DMS153 treated with DMSO at 0.1 percent for 48 hours (cell line): ENCODE measurements around the gene ACAD8.

Source experiments
- DNase-seq: peaks from one replicate; lab custom pipeline; 2025; ENCODE audit not compliant: unreplicated experiment; lab: John Stamatoyannopoulos, UW

Gene ACAD8

DNA sequence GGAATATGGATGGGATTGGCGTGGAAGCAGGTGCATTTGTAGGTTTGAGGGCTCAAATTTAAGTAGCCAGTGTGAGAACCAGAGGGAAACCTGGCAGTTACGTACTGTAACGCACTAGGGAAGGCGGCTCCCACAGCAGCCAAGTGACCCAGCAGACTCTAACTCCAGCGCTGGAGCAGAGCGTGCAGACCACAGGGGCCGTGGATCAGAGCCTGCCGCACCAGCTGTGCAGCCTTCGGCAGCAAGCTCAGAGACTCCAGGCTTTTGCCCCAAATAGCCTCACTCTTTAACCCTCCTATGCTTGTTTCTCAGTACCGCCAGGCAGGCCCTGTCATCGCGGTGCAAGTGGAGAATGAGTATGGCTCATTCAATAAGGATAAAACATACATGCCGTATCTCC is 35.1 kb downstream of the ACAD8 start:
- no peak for DNase-seq

GRCh38 chr11:134289167-134289566 is 35.8 kb downstream of the ACAD8 start:
- DNase-seq = no peak

DNA sequence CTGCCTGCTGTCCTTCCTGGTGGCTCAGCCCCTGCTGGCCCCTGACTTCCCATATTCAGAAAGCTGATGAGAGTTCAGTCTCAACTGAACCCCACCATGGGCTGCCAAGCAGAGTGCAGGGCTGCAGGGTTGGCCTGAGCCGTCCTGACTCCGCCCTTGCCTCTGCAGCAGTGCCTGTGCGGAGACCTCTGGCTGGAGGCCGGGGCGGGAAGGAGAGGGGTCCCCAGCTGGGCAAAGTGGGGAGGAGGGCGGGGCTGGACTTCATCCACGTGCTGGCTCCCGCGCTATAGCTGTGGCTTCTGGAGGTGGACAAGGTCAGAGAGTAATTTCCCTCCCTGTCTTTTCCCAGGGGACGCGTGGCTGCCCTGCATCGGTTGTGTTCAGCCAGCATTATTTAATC is 36.4 kb downstream of the ACAD8 start:
- DNase-seq = no peak

DNA sequence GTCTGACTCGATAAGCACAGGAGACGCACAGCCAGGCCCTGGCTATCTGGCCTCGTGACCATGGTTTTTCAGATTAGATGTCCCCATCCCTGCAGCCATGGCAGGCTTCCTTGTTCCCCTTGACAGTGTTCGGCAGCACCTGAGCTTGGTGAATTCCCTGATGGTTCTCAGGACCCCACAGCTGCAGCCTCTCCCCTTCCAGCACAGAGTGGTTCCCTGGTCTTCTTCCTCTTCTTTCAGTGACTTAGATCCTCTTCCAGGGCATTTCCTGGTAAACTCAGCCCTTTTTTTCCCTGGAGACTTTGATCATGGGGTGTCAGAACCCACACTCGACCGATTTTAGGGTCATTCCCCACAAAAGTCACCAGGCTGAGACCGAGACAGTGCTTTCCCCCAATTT is 37.3 kb downstream of the ACAD8 start:
- DNase-seq = no peak

DNA sequence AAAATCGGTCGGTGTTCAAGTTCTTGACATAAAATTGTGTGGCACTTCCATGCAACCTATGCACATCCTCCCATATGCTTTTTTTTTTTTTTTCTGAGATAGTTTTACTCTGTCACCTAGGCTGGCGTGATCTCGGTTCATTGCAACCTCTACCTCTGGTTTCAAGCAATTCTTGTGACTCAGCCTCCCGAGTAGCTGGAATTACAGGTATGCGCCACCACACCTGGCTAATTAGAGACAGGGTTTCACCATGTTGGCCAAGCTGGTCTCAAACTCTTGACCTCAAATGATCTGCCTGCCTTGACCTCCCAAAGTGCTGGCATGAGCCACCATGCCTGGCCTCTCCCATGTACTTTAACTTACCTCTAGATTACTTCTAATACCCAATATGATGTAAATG is 37.8 kb downstream of the ACAD8 start:
- DNase-seq = no peak

DNA sequence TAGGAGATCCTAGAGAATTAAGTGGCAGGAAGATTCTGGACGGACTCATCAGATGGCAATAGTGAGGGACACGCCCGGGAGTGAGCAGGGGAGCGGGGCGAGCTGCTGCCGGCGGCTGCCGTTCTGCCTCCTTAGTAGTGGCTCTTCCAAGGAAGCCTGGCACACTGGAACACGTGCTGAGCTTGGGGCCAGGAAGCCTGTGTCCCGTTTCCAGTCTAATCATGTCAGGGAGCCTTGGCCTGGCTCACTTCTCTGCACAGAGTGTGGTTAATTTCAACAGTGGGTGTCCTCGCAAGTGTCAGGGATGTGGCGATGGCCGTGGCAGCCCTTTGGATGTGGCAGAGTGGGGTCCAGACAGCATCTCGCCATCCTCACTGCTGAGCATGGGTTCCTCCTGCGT is 39.3 kb downstream of the ACAD8 start:
- DNase-seq = no peak

DNA sequence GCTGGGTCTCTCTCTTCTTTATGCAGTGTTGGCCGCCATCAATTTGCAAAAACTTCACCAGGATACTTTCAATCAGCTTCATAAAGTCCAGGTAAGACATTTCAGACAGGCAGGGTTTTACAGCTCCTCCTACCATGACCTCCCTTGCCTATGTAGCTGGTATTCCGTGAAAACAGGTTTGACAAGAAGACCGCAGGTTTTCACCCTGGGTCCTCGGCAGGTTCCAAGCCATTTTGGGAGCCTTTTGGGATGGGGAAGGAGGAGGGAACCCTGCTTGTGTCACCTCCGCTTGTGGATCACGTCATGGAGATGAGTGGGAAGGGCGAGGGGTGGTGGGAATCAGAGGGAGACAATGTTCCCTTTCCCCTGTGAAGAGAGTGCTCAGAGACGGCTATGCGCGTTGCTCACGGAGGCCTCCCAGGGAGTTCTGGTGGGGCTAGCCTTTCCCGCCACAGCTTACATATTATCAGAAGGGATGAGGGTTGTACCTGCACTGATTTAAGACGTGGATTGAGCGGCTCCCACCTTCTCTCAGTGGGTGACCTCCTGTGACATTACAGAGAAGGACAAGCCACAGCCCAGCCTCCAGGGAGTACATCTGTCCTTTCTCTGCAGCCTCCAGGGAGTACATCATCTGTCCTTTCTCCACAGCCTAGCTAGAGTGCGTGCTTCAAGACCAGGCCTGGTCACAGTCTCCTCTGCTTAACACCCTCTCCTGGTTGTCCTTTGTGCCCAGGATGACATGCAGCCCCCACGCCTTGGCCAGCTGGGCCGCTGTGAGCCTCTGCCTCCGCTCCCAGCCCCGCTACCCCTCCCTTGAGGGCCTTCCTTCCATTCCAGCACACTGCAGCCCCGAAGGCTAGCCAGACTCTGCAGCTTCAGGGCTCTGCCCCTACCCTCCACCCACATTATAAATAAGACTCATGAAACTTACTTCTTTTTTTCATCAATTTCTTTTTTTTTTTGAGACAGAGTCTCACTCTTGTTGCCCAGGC is 40.0 kb downstream of the ACAD8 start:
- no peak for DNase-seq

DNA sequence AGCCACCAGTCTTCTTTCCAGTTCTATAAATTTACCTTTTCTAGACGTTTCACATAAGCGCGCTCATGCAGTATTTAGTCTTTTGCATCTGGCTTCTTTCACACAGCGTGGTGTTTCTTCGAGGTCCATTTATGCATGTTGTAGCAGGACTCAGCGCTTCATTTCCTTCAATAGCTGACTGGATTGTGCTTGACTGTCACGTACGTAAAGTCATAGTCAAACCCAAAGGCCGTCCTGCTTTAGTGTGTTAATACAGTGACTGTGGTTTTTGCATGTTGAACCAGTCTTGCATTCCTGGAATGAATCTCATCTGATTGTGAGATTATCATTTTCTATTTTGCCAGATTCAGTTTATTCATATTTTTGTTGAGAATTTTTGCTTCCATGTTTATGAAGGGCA is 41.3 kb downstream of the ACAD8 start:
- no peak for DNase-seq

GRCh38 chr11:134312223-134312622 is 58.9 kb downstream of the ACAD8 start:
- no peak for DNase-seq

DNA sequence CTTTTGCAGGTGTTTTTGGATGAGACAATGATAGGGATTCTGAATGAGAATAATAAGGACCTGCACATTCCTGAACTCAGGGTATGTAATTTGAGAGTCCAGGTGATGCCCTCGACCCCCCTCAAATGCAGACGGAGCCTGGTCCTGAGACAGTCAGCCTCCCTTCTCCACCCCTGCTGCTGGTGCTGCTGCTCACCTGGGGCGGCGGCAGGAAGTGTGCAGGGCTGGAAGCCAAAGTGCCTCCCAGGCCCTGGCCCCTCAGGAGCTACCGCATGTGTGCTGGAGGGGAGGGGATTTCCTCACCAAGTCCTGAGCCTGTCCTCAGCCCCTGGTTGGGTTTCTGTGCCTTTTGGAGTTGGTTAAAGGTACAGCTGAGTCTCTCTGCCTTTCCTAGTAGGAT is 59.4 kb downstream of the ACAD8 start:
- DNase-seq = no peak

DNA sequence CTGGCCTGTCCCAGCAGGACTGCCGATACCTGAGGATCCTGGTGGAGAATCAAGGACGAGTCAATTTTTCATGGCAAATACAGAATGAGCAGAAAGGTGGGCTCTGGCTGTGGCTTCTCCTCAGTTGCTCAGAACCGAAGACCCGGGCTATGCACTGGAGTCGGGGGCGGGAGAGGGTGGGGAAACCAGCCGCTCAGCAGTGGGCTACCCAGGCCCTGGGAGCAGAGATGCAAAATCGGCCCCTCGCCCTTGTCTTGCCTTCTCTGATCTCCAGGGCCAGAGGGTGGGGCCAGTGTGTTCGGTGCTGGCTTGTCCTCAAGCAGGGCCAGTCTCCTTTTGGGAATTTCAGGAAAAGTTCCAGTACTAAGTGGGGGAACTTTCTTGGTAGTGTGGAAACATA is 60.0 kb downstream of the ACAD8 start:
- no peak for DNase-seq

DNA sequence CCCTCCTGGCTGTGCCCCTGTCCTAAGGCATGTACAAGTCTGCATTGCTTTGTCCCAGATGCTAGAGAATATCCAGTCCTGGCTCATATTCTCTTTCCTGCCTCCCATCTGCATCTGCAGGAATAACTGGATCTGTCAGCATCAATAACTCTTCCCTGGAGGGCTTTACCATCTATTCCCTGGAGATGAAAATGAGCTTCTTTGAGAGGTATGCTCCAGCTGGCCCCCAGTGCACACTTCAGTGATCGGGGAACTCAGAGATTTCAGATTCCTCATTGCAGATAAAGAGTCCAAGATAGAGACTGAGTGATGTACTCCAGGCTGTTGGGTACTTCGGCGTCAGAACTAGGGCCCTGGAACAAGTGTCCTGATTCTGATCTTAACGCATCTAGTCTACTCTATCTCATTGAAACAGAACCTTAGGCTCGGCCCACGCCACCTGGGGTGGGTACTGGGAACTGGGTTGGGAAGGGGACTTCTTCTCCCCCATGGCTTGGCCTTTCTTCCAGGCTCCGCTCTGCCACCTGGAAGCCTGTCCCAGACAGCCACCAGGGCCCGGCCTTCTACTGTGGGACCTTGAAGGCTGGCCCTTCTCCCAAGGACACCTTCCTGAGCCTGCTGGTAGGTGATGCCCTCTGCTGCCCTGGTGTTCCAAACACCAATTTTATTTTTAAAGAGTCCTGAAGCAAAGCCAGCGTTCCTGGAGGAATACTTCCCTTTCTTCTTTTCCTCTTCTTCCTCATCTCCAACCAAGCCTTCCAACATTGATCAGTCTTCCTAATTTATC is 60.6 kb downstream of the ACAD8 start:
- DNase-seq = no peak
